Muscle layer of colon (tissue), 2 donors: ENCODE data around the gene PXDN.

Experiments
- H3K27ac ChIP-seq: one replicate; pipeline ENCODE4 v1.7.0; 2013; ENCODE audit warnings: low read depth, mild to moderate bottlenecking, low read length, moderate library complexity
- H3K27me3 ChIP-seq, 2 donors: one replicate each; pipeline ENCODE4 v1.7.0; 2013; ENCODE audit warnings: low read length in 2 of 2, mild to moderate bottlenecking in 2 of 2; ENCODE audit not compliant: insufficient read depth in 2 of 2, control insufficient read depth in 1 of 2
- H3K36me3 ChIP-seq: one replicate; pipeline ENCODE4 v1.7.0; 2013; ENCODE audit warnings: mild to moderate bottlenecking, low read length; ENCODE audit not compliant: insufficient read depth
- H3K4me1 ChIP-seq: one replicate; pipeline ENCODE4 v1.7.0; 2013; ENCODE audit warnings: mild to moderate bottlenecking, low read length; ENCODE audit not compliant: insufficient read depth
- H3K4me3 ChIP-seq, 2 donors: one replicate each; pipeline ENCODE4 v1.7.0; 2013; ENCODE audit warnings: low read length in 2 of 2, low read depth in 1 of 2, mild to moderate bottlenecking in 1 of 2, moderate library complexity in 1 of 2
- H3K9ac ChIP-seq: one replicate; pipeline ENCODE4 v1.7.0; 2013; ENCODE audit warnings: low read length
- H3K9me3 ChIP-seq: one replicate; pipeline ENCODE4 v1.7.0; 2013; ENCODE audit warnings: mild to moderate bottlenecking, low read length
- donor health status: abdominal sarcoma.
- donor health status: Adenocarcinoma of cecum.

The PXDN gene

GRCh38 chr2:1743396-1744150 is 742 bp downstream of the PXDN start:
- Histone ChIP-seq H3K9me3 (no peaks in the 10 kb centered on the region), H3K4me3 (peak overlapping the region; percentile 71 to 85), H3K27ac (peak overlapping the region; percentile 98), H3K36me3 (no peaks in the 10 kb centered on the region), H3K4me1 (peaks cover 39% of the 10 kb centered on the region), H3K27me3 (no peaks in the 10 kb centered on the region), H3K9ac (peak overlapping the region; percentile 50)

- Histone ChIP-seq H3K27ac (peak overlapping the region; percentile 98), H3K4me1 (peaks cover 40% of the 10 kb centered on the region), H3K27me3 (no peaks in the 10 kb centered on the region), H3K4me3 (peak overlapping the region; percentile 71 to 80), H3K9ac (peak overlapping the region; percentile 50), H3K9me3 (no peaks in the 10 kb centered on the region), H3K36me3 (no peaks in the 10 kb centered on the region)
Measured at GRCh38 chr2:1742681-1743395, 1.5 kb downstream of the PXDN start.

GRCh38 chr2:1742301-1742680 is 2.0 kb downstream of the PXDN start:
- H3K9me3 ChIP-seq, result no peaks in the 10 kb centered on the region
- no peaks in the 10 kb centered on the region for H3K36me3 ChIP-seq
- peak overlapping the region; percentile 50 for H3K9ac ChIP-seq
- H3K4me3 ChIP-seq, result peak overlapping the region; percentile 71 to 80
- H3K4me1 ChIP-seq, result peaks cover 46% of the 10 kb centered on the region
- peak overlapping the region; percentile 98 for H3K27ac ChIP-seq
- no peaks in the 10 kb centered on the region for H3K27me3 ChIP-seq

- Histone ChIP-seq H3K36me3 (no peaks in the 10 kb centered on the region), H3K4me1 (peaks cover 50% of the 10 kb centered on the region), H3K4me3 (peak overlapping the region in 1 of 2 donors; percentile 71), H3K9ac (peak overlapping the region; percentile 50), H3K9me3 (no peaks in the 10 kb centered on the region), H3K27me3 (no peaks in the 10 kb centered on the region), H3K27ac (peak overlapping the region; percentile 98)
Measured at GRCh38 chr2:1741851-1742250, 2.5 kb downstream of the PXDN start.

- H3K36me3 ChIP-seq, result no peaks in the 10 kb centered on the region
- no peak overlapping the region for H3K9ac ChIP-seq
- peak overlapping the region; percentile 90 for H3K27ac ChIP-seq
- H3K27me3 ChIP-seq, result no peaks in the 10 kb centered on the region
- H3K4me3 ChIP-seq, result no peak overlapping the region
- H3K4me1 ChIP-seq, result peaks cover 59% of the 10 kb centered on the region
- no peaks in the 10 kb centered on the region for H3K9me3 ChIP-seq
Measured at GRCh38 chr2:1740716-1741589, 3.4 kb downstream of the PXDN start.

GRCh38 chr2:1739961-1740715 is 4.2 kb downstream of the PXDN start:
- no peak overlapping the region for H3K4me3 ChIP-seq

GRCh38 chr2:1739322-1739957 is 4.9 kb downstream of the PXDN start:
- Histone ChIP-seq H3K4me1 (peaks cover 57% of the 10 kb centered on the region), H3K36me3 (no peaks in the 10 kb centered on the region), H3K4me3 (no peak overlapping the region), H3K27me3 (no peaks in the 10 kb centered on the region), H3K9me3 (no peaks in the 10 kb centered on the region), H3K9ac (no peak overlapping the region), H3K27ac (peak overlapping the region; percentile 90)

More at GRCh38 chr2:1739961-1740715, 4.2 kb downstream of the PXDN start:
- Histone ChIP-seq H3K27me3 (no peaks in the 10 kb centered on the region), H3K9ac (no peak overlapping the region), H3K27ac (peak overlapping the region; percentile 90), H3K9me3 (no peaks in the 10 kb centered on the region), H3K4me1 (peaks cover 57% of the 10 kb centered on the region), H3K36me3 (no peaks in the 10 kb centered on the region)

GRCh38 chr2:1738646-1739302 is 5.5 kb downstream of the PXDN start:
- Histone ChIP-seq H3K9me3 (no peaks in the 10 kb centered on the region), H3K9ac (no peak overlapping the region), H3K27me3 (no peaks in the 10 kb centered on the region), H3K27ac (peak overlapping the region; percentile 90), H3K36me3 (no peaks in the 10 kb centered on the region), H3K4me3 (no peak overlapping the region), H3K4me1 (peaks cover 57% of the 10 kb centered on the region)

GRCh38 chr2:1738163-1738562 is 6.2 kb downstream of the PXDN start:
- no peaks in the 10 kb centered on the region for H3K9me3 ChIP-seq
- H3K4me1 ChIP-seq, result peaks cover 57% of the 10 kb centered on the region
- peak overlapping the region; percentile 90 for H3K27ac ChIP-seq
- no peaks in the 10 kb centered on the region for H3K27me3 ChIP-seq
- H3K4me3 ChIP-seq, result no peak overlapping the region
- H3K36me3 ChIP-seq, result no peaks in the 10 kb centered on the region
- H3K9ac ChIP-seq, result no peak overlapping the region

GRCh38 chr2:1736997-1737480 is 7.3 kb downstream of the PXDN start:
- H3K36me3 ChIP-seq, result no peaks in the 10 kb centered on the region
- H3K27me3 ChIP-seq, result no peaks in the 10 kb centered on the region
- H3K4me1 ChIP-seq, result peaks cover 62% of the 10 kb centered on the region
- no peak overlapping the region for H3K9ac ChIP-seq
- H3K27ac ChIP-seq, result peak overlapping the region; percentile 90
- no peaks in the 10 kb centered on the region for H3K9me3 ChIP-seq
- H3K4me3 ChIP-seq, result no peak overlapping the region
